ENCODE results near the gene CHID1. TPM values are rescaled to one million over a fixed set of nuclear protein-coding genes. Genes with fewer than 3 reads are reported as not detected.

The CHID1 gene
- total RNA-seq, 1 donor from 2014 or later = 74.6 TPM

DNA sequence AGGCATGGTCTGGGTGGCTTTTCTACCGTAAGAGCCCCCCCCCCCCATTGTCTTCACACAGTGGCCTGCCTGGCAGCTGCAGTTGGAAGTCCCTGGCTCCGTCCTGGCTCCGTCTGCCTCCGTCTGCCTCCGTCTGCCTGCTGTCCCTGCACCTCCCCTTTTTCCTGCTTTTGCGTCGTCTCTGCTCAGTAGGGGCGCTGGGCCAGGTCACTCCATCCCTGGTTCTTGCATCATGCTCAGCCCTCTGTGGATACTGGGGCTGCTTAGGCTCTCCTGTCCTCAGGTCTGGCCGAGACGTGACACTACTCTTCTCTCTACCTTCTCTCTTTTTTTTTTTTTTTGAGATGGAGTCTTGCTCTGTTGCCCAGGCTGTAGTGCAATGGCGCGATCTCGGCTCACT lies 42.9 kb upstream of the CHID1 start:
- peaks cover 88% of the 10 kb centered on the region for H4K20me1 ChIP-seq (ENCODE audit: insufficient read depth, low read length)
- no peaks in the 10 kb centered on the region for H3K9me3 ChIP-seq (ENCODE audit: insufficient read depth, low read depth, low read length)
- no peaks in the 10 kb centered on the region for H3K4me1 ChIP-seq (ENCODE audit: insufficient read depth, low read length)
- H3K9ac ChIP-seq (ENCODE audit: low read length) = no peak overlapping the region
- H2AFZ ChIP-seq (ENCODE audit: low read depth, low read length) = no peak overlapping the region
- peaks cover 79% of the 10 kb centered on the region for H3K79me2 ChIP-seq (ENCODE audit: insufficient read depth, low read length)
- no peaks in the 10 kb centered on the region for H3K27me3 ChIP-seq (ENCODE audit: insufficient read depth, low read length)
- TF ChIP-seq EZH2 (IDR thresholded peaks at IDR 0.05; ENCODE audit: insufficient read depth, low read length) = no peak
- TF ChIP-seq, protein P1, sequence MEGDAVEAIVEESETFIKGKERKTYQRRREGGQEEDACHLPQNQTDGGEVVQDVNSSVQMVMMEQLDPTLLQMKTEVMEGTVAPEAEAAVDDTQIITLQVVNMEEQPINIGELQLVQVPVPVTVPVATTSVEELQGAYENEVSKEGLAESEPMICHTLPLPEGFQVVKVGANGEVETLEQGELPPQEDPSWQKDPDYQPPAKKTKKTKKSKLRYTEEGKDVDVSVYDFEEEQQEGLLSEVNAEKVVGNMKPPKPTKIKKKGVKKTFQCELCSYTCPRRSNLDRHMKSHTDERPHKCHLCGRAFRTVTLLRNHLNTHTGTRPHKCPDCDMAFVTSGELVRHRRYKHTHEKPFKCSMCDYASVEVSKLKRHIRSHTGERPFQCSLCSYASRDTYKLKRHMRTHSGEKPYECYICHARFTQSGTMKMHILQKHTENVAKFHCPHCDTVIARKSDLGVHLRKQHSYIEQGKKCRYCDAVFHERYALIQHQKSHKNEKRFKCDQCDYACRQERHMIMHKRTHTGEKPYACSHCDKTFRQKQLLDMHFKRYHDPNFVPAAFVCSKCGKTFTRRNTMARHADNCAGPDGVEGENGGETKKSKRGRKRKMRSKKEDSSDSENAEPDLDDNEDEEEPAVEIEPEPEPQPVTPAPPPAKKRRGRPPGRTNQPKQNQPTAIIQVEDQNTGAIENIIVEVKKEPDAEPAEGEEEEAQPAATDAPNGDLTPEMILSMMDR (IDR thresholded peaks at IDR 0.05; ENCODE audit: insufficient read depth, low read depth, low read length) = no peak
- Mint-ChIP-seq H3K9me3 (ENCODE audit: unreplicated experiment) (peaks cover 4% of the 10 kb centered on the region), H3K4me1 (ENCODE audit: low read depth, unreplicated experiment) (peaks cover 34% of the 10 kb centered on the region), H3K27me3 (ENCODE audit: low read depth, unreplicated experiment) (no peaks in the 10 kb centered on the region), H3K36me3 (ENCODE audit: low read depth, unreplicated experiment) (peaks cover 23% of the 10 kb centered on the region), H3K4me3 (ENCODE audit: unreplicated experiment) (no peak overlapping the region), H3K27ac (ENCODE audit: unreplicated experiment) (no peak overlapping the region)
- no peak overlapping the region for H3K4me3 ChIP-seq (ENCODE audit: insufficient read depth, low read depth, low read length)
- no peaks in the 10 kb centered on the region for H3K36me3 ChIP-seq (ENCODE audit: insufficient read depth, low read length)
- H3K4me2 ChIP-seq (ENCODE audit: low read length) = no peak overlapping the region
- DNase-seq (ENCODE audit: low read depth) = no peak
- H3K27ac ChIP-seq (ENCODE audit: low read depth, low read length) = no peak overlapping the region
- no peak for FAIRE-seq

- Histone ChIP-seq H3K36me3 (ENCODE audit: insufficient read depth, low read length) (no peaks in the 10 kb centered on the region), H3K4me1 (ENCODE audit: insufficient read depth, low read length) (no peaks in the 10 kb centered on the region), H3K27ac (ENCODE audit: low read depth, low read length) (no peak overlapping the region), H3K9me3 (ENCODE audit: insufficient read depth, low read depth, low read length) (no peaks in the 10 kb centered on the region), H3K4me3 (ENCODE audit: insufficient read depth, low read depth, low read length) (no peak overlapping the region), H2AFZ (ENCODE audit: low read depth, low read length) (no peak overlapping the region), H4K20me1 (ENCODE audit: insufficient read depth, low read length) (peaks cover 82% of the 10 kb centered on the region), H3K79me2 (ENCODE audit: insufficient read depth, low read length) (peaks cover 73% of the 10 kb centered on the region), H3K27me3 (ENCODE audit: insufficient read depth, low read length) (no peaks in the 10 kb centered on the region), H3K9ac (ENCODE audit: low read length) (no peak overlapping the region), H3K4me2 (ENCODE audit: low read length) (no peak overlapping the region)
- Mint-ChIP-seq H3K27ac (ENCODE audit: unreplicated experiment) (peak overlapping the region; percentile 44), H3K27me3 (ENCODE audit: low read depth, unreplicated experiment) (no peaks in the 10 kb centered on the region), H3K36me3 (ENCODE audit: low read depth, unreplicated experiment) (peaks cover 23% of the 10 kb centered on the region), H3K4me3 (ENCODE audit: unreplicated experiment) (peak overlapping the region; percentile 7), H3K4me1 (ENCODE audit: low read depth, unreplicated experiment) (peaks cover 37% of the 10 kb centered on the region), H3K9me3 (ENCODE audit: unreplicated experiment) (peaks cover 5% of the 10 kb centered on the region)
- no peak for TF ChIP-seq EZH2 (IDR thresholded peaks at IDR 0.05; ENCODE audit: insufficient read depth, low read length)
- TF ChIP-seq, protein P1 (IDR thresholded peaks at IDR 0.05; ENCODE audit: insufficient read depth, low read depth, low read length) = no peak
- FAIRE-seq (no peak), DNase-seq (ENCODE audit: low read depth) (peak; percentile 73)
Observed at GRCh38 chr11:952406-953385, 42.1 kb upstream of the CHID1 start.

GRCh38 chr11:951507-951906 lies 40.9 kb upstream of the CHID1 start:
- H2AFZ ChIP-seq (ENCODE audit: low read depth, low read length) = no peak overlapping the region
- H3K36me3 ChIP-seq (ENCODE audit: insufficient read depth, low read length) = no peaks in the 10 kb centered on the region
- H3K36me3 Mint-ChIP-seq (ENCODE audit: low read depth, unreplicated experiment) = peaks cover 18% of the 10 kb centered on the region
- H4K20me1 ChIP-seq (ENCODE audit: insufficient read depth, low read length) = peaks cover 82% of the 10 kb centered on the region
- DNase-seq (ENCODE audit: low read depth) (no peak), FAIRE-seq (no peak)
- H3K9me3 ChIP-seq (ENCODE audit: insufficient read depth, low read depth, low read length) = no peaks in the 10 kb centered on the region
- H3K4me3 ChIP-seq (ENCODE audit: insufficient read depth, low read depth, low read length) = no peak overlapping the region
- no peak overlapping the region for H3K27ac ChIP-seq (ENCODE audit: low read depth, low read length)
- TF ChIP-seq, protein P1 (IDR thresholded peaks at IDR 0.05; ENCODE audit: insufficient read depth, low read depth, low read length) = no peak
- no peak for TF ChIP-seq EZH2 (IDR thresholded peaks at IDR 0.05; ENCODE audit: insufficient read depth, low read length)
- H3K9me3 Mint-ChIP-seq (ENCODE audit: unreplicated experiment) = peaks cover 5% of the 10 kb centered on the region
- H3K27ac Mint-ChIP-seq (ENCODE audit: unreplicated experiment) = no peak overlapping the region
- no peak overlapping the region for H3K4me3 Mint-ChIP-seq (ENCODE audit: unreplicated experiment)
- no peaks in the 10 kb centered on the region for H3K27me3 Mint-ChIP-seq (ENCODE audit: low read depth, unreplicated experiment)
- no peaks in the 10 kb centered on the region for H3K27me3 ChIP-seq (ENCODE audit: insufficient read depth, low read length)
- H3K9ac ChIP-seq (ENCODE audit: low read length) = no peak overlapping the region
- peaks cover 73% of the 10 kb centered on the region for H3K79me2 ChIP-seq (ENCODE audit: insufficient read depth, low read length)
- no peak overlapping the region for H3K4me2 ChIP-seq (ENCODE audit: low read length)
- H3K4me1 Mint-ChIP-seq (ENCODE audit: low read depth, unreplicated experiment) = peaks cover 35% of the 10 kb centered on the region
- no peaks in the 10 kb centered on the region for H3K4me1 ChIP-seq (ENCODE audit: insufficient read depth, low read length)

Measured in astrocyte (in vitro differentiated cells and primary cell).